GM20000 (cell line): Measurements from ENCODE around the gene GNG13.
"Not testable (repeated sequence)": the region's sequence is repeated elsewhere in the genome, so short reads cannot be mapped to it uniquely, and the experiment has no call there.

Source experiments
- DNase-seq: peaks from one replicate; pipeline ENCODE4 v3.0.0; 2012; ENCODE audit warnings: low spot score
- TF ChIP-seq, protein P1 (sequence below): IDR thresholded peaks from 2 replicates; pipeline ENCODE4 v1.5.1; 2012; ENCODE audit warnings: mild to moderate bottlenecking, control low read depth; ENCODE audit errors: extremely low read depth, missing control alignments

GNG13 gene

GRCh38 chr16:822909-823297, 22.4 kb upstream of the GNG13 start:
- DNase-seq = no peak

DNA sequence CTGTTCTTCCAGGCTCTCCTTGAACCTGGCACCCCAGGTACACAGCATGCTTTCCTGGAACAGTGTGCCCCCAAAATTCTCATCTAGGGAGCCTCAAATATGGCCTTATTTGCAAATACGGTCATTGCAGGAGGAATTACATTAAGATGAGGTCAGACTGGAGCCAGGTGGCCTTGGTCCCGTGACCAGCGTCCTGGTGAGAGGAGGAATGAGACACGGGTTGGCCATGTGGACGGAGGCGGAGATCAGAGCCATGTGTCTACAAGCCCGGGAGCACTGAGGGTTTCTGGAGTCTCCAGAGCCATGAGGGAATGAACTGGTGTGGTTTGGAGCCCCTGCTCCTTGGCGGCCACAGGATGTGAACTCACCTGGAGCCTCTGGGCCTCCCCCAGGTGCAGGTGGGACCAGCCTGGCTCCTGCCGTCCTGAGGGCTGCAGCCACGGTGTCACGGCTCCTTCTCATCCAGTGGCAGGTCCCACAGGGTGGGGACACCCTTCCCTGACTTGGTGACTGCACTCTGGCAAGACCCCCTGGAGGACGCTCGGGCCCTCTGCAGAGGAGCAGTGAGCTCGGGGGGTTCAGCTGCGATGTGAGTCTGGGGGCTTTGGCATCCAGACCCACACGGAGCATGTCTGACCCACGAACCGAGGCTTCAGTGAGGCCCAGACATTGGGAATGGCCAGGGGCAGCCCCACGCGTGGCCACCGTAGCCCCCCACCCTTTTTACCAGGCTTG, 21.8 kb upstream of the GNG13 start:
- TF ChIP-seq, protein P1, sequence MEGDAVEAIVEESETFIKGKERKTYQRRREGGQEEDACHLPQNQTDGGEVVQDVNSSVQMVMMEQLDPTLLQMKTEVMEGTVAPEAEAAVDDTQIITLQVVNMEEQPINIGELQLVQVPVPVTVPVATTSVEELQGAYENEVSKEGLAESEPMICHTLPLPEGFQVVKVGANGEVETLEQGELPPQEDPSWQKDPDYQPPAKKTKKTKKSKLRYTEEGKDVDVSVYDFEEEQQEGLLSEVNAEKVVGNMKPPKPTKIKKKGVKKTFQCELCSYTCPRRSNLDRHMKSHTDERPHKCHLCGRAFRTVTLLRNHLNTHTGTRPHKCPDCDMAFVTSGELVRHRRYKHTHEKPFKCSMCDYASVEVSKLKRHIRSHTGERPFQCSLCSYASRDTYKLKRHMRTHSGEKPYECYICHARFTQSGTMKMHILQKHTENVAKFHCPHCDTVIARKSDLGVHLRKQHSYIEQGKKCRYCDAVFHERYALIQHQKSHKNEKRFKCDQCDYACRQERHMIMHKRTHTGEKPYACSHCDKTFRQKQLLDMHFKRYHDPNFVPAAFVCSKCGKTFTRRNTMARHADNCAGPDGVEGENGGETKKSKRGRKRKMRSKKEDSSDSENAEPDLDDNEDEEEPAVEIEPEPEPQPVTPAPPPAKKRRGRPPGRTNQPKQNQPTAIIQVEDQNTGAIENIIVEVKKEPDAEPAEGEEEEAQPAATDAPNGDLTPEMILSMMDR = no peak
- no peak for DNase-seq

More at GRCh38 chr16:822909-823297, 22.4 kb upstream of the GNG13 start:
- TF ChIP-seq, protein P1 = no peak

- no peak for DNase-seq
- TF ChIP-seq, protein P1 = no peak
These were observed 21.2 kb upstream of the GNG13 start for GRCh38 chr16:821751-822150.

GRCh38 chr16:820748-821147, 20.2 kb upstream of the GNG13 start:
- TF ChIP-seq, protein P1 = no peak
- no peak for DNase-seq

DNA sequence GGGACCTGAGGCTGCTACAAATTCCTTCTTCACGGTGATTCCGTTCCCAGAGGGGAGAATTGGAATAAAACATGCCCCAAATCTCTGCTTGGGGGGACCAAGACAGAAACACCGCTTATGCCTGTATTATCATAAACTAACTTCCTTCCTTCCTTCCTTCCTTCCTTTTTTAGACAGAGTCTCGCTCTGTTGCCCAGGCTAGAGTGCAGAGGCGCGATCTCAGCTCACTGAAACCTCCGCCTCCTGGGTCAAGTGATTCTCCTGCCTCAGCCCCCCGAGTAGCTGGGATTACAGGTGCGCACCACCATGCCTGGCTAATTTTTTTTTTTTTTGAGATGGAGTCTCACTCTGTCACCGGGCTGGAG, 19.5 kb upstream of the GNG13 start:
- DNase-seq = not testable (repeated sequence)

- TF ChIP-seq, protein P1 = no peak
- DNase-seq = no peak
These were observed 19.0 kb upstream of the GNG13 start for GRCh38 chr16:819336-820043.

DNA sequence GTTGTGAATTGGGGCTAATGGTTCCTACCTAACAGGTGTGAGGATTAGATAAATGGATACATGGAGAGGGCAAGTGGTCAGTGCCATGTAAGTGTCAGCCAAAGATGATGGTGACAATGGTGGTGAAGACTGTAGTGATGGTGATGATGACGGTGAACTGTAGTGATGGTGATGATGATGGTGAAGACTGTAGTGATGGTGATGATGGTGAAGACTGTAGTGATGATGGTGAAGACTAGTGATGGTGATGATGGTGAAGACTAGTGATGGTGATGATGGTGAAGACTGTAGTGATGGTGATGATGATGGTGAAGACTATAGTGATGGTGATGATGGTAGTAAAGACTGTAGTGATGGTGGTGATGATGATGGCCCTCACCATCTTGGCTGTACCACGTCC, 18.1 kb upstream of the GNG13 start:
- DNase-seq = no peak
- TF ChIP-seq, protein P1 = no peak
